Right atrium auricular region (tissue), 2 donors: ENCODE data around the gene KCTD19. TPM values are rescaled to one million over a fixed set of nuclear protein-coding genes. Genes with fewer than 3 reads are reported as not detected.

Source experiments
- DNase-seq: peaks from one replicate; pipeline ENCODE4 v3.0.0-alpha.2; 2019; ENCODE audit warnings: low spot score
- H3K27ac ChIP-seq, 2 donors: fragments of 200-600 bp; sonication (generic); 1 replicate in 1 of 2; 2 replicates in 1 of 2; pipeline ENCODE4 v1.5.1; 2016 to 2019
- H3K27me3 ChIP-seq, 2 donors: fragments of 200-600 bp; sonication (generic); one replicate each; pipeline versions ENCODE4 v1.5.1 to v1.6.0; 2017 to 2019
- H3K36me3 ChIP-seq: fragments of 200-600 bp; sonication (generic); one replicate; pipeline ENCODE4 v1.5.1; 2016
- H3K4me1 ChIP-seq, 2 donors: fragments of 200-600 bp; sonication (generic); one replicate each; pipeline versions ENCODE4 v1.5.1 to v1.6.0; 2017 to 2019
- H3K4me3 ChIP-seq, 2 donors: fragments of 200-600 bp; sonication (generic); 1 replicate in 1 of 2; 2 replicates in 1 of 2; pipeline ENCODE4 v1.5.1; 2017 to 2019; ENCODE audit warnings: mild to moderate bottlenecking in 1 of 2, moderate library complexity in 1 of 2
- H3K9me3 ChIP-seq, 2 donors: fragments of 200-600 bp; sonication (generic); one replicate each; pipeline ENCODE4 v1.5.1; 2019
- CTCF ChIP-seq, 2 donors: fragments of 200-600 bp; sonication (generic); IDR thresholded peaks; one replicate each; pipeline ENCODE4 v1.5.1; 2019; ENCODE audit warnings: antibody characterized with exemption in 2 of 2
- total RNA-seq, 2 donors: library from RNA; depleted of rRNA; stranded (reverse); fragments of >200 nt; gene quantifications; one replicate each; pipeline ENCODE4 v1.1.0, GENCODE V29; 2016

KCTD19 gene
- total RNA-seq, 2 donors from 2014 or later: 0.08 TPM; not detected in 1

- TF ChIP-seq CTCF (IDR thresholded peaks at IDR 0.05): no peak
- no peaks in the 10 kb centered on the region for H3K4me1 ChIP-seq
- H3K36me3 ChIP-seq: no peaks in the 10 kb centered on the region
- no peaks in the 10 kb centered on the region for H3K27me3 ChIP-seq
- no peak overlapping the region for H3K4me3 ChIP-seq
- no peaks in the 10 kb centered on the region for H3K9me3 ChIP-seq
- no peak for DNase-seq
- no peak overlapping the region for H3K27ac ChIP-seq
These were observed 6.8 kb upstream of the KCTD19 start for GRCh38 chr16:67333315-67333714.

GRCh38 chr16:67329901-67330300 lies 3.4 kb upstream of the KCTD19 start:
- H3K9me3 ChIP-seq: no peaks in the 10 kb centered on the region

GRCh38 chr16:67327743-67328142 lies 1.2 kb upstream of the KCTD19 start:
- Histone ChIP-seq H3K36me3 (no peaks in the 10 kb centered on the region), H3K27me3 (no peaks in the 10 kb centered on the region), H3K4me3 (no peak overlapping the region), H3K4me1 (peaks cover 0 to 13% of the 10 kb centered on the region in 2 donors), H3K9me3 (no peaks in the 10 kb centered on the region), H3K27ac (no peak overlapping the region)
- TF ChIP-seq CTCF (IDR thresholded peaks at IDR 0.05): no peak
- no peak for DNase-seq

More at GRCh38 chr16:67329901-67330300, 3.4 kb upstream of the KCTD19 start:
- no peak for DNase-seq
- no peaks in the 10 kb centered on the region for H3K27me3 ChIP-seq
- no peak overlapping the region for H3K4me3 ChIP-seq
- no peak overlapping the region for H3K27ac ChIP-seq
- TF ChIP-seq CTCF (IDR thresholded peaks at IDR 0.05): no peak
- peaks cover 0 to 13% of the 10 kb centered on the region in 2 donors for H3K4me1 ChIP-seq
- no peaks in the 10 kb centered on the region for H3K36me3 ChIP-seq

GRCh38 chr16:67326115-67326471 lies 448 bp downstream of the KCTD19 start:
- no peak for DNase-seq
- Histone ChIP-seq H3K4me1 (peaks cover 0 to 13% of the 10 kb centered on the region in 2 donors), H3K27me3 (no peaks in the 10 kb centered on the region), H3K27ac (peak overlapping the region in 1 of 2 donors; percentile 19), H3K4me3 (peak overlapping the region; percentile 38 to 54), H3K36me3 (no peaks in the 10 kb centered on the region), H3K9me3 (no peaks in the 10 kb centered on the region)
- no peak for TF ChIP-seq CTCF (IDR thresholded peaks at IDR 0.05)

GRCh38 chr16:67317853-67318252 lies 8.7 kb downstream of the KCTD19 start:
- TF ChIP-seq CTCF (IDR thresholded peaks at IDR 0.05): no peak
- H3K27ac ChIP-seq: no peak overlapping the region
- no peaks in the 10 kb centered on the region for H3K9me3 ChIP-seq
- H3K4me3 ChIP-seq: no peak overlapping the region
- H3K4me1 ChIP-seq: no peaks in the 10 kb centered on the region
- no peaks in the 10 kb centered on the region for H3K27me3 ChIP-seq
- no peak for DNase-seq
- H3K36me3 ChIP-seq: no peaks in the 10 kb centered on the region

- no peaks in the 10 kb centered on the region for H3K9me3 ChIP-seq
- no peaks in the 10 kb centered on the region for H3K27me3 ChIP-seq
- no peak for TF ChIP-seq CTCF (IDR thresholded peaks at IDR 0.05)
- DNase-seq: no peak
- no peaks in the 10 kb centered on the region for H3K36me3 ChIP-seq
- no peak overlapping the region for H3K4me3 ChIP-seq
- H3K4me1 ChIP-seq: no peaks in the 10 kb centered on the region
- H3K27ac ChIP-seq: no peak overlapping the region
These were observed 13.8 kb downstream of the KCTD19 start for GRCh38 chr16:67312719-67313118.
